PC-3 (cell line): ENCODE data around the gene TXLNG.

Experiments
- CTCF ChIP-seq: fragments of 300-600 bp; sonication (generic); conservative IDR thresholded peaks from 2 replicates; pipeline ENCODE4 v1.5.1; 2017; ENCODE audit warnings: antibody characterized with exemption, low read depth, mild to moderate bottlenecking, low read length
- EZH2 ChIP-seq: fragments of 300-600 bp; sonication (generic); IDR thresholded peaks from one replicate; pipeline ENCODE4 v1.6.1; 2017; ENCODE audit warnings: antibody characterized with exemption, mild to moderate bottlenecking, low read length; ENCODE audit not compliant: unreplicated experiment

GRCh38 chrX:16788477-16788876 is 2.2 kb downstream of the TXLNG start:
- TF ChIP-seq CTCF (no peak), EZH2 (no peak)
